Stimulated activated CD8-positive, alpha-beta memory T cell treated with anti-CD3 and anti-CD28 coated beads, Interleukin-15, amount 100 ng/mL, for 1 hour (primary cell): ENCODE data around the gene STAG1.

ENCODE experiments used
- DNase-seq: peaks from one replicate; pipeline ENCODE4 v3.0.0-alpha.2; 2020; ENCODE audit warnings: low read depth

Gene STAG1

GRCh38 chr3:136329593-136329992 is 422.6 kb downstream of the STAG1 start:
- no peak for DNase-seq

- DNase-seq, result no peak
Measured at GRCh38 chr3:136327671-136328070, 424.5 kb downstream of the STAG1 start.

- DNase-seq, result no peak
Measured at GRCh38 chr3:136326316-136326715, 425.9 kb downstream of the STAG1 start.

GRCh38 chr3:136311968-136312367 is 440.2 kb downstream of the STAG1 start:
- no peak for DNase-seq

GRCh38 chr3:136311261-136311660 is 440.9 kb downstream of the STAG1 start:
- DNase-seq, result no peak

GRCh38 chr3:136305879-136306278 is 446.3 kb downstream of the STAG1 start:
- DNase-seq, result no peak

- no peak for DNase-seq
Measured at GRCh38 chr3:136300444-136300843, 451.7 kb downstream of the STAG1 start.

GRCh38 chr3:136297826-136298225 is 454.4 kb downstream of the STAG1 start:
- DNase-seq, result no peak

GRCh38 chr3:136296960-136297359 is 455.2 kb downstream of the STAG1 start:
- no peak for DNase-seq

GRCh38 chr3:136294176-136294575 is 458.0 kb downstream of the STAG1 start:
- DNase-seq, result no peak

- no peak for DNase-seq
Measured at GRCh38 chr3:136293279-136293678, 458.9 kb downstream of the STAG1 start.

GRCh38 chr3:136292500-136292899 is 459.7 kb downstream of the STAG1 start:
- no peak for DNase-seq

GRCh38 chr3:136291302-136291701 is 460.9 kb downstream of the STAG1 start:
- DNase-seq, result no peak
